ENCODE results near the gene APP. TPM values are rescaled to one million over a fixed set of nuclear protein-coding genes. Genes with fewer than 3 reads are reported as not detected.

The APP gene
- total RNA-seq, 4 donors from 2014 or later: 234 to 376 (median 343) TPM

DNA sequence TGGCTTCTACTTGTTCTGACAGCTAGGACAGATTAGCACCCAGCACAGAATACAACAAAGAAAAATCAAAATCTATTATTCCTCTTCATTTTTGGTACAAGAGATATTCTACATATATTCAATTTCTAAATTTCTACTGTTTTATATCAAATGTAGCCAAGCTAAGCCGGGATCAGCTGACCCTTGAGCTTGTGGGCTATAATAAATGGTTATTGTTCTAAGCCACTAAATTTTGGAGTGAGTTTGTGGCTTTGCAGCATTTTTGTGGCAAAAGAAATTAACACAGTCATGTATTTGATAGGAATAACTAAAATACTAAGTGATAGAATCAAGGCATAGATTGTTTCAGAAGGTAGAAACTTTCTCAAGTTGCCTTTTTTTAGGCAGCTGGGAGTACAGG is 50.7 kb downstream of the APP start:
- H3K4me1 ChIP-seq: peaks cover 83% of the 10 kb centered on the region
- DNase-seq (ENCODE audit: low spot score in 2 of 2): no peak
- TF ChIP-seq POLR2AphosphoS5 (IDR thresholded peaks at IDR 0.05) (no peak), POLR2A (IDR thresholded peaks at IDR 0.05) (no peak), EP300 (IDR thresholded peaks at IDR 0.05) (no peak)
- TF ChIP-seq, protein P1, sequence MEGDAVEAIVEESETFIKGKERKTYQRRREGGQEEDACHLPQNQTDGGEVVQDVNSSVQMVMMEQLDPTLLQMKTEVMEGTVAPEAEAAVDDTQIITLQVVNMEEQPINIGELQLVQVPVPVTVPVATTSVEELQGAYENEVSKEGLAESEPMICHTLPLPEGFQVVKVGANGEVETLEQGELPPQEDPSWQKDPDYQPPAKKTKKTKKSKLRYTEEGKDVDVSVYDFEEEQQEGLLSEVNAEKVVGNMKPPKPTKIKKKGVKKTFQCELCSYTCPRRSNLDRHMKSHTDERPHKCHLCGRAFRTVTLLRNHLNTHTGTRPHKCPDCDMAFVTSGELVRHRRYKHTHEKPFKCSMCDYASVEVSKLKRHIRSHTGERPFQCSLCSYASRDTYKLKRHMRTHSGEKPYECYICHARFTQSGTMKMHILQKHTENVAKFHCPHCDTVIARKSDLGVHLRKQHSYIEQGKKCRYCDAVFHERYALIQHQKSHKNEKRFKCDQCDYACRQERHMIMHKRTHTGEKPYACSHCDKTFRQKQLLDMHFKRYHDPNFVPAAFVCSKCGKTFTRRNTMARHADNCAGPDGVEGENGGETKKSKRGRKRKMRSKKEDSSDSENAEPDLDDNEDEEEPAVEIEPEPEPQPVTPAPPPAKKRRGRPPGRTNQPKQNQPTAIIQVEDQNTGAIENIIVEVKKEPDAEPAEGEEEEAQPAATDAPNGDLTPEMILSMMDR (IDR thresholded peaks at IDR 0.05): no peak
- no peak overlapping the region for H3K27ac ChIP-seq
- no peak overlapping the region for H3K4me3 ChIP-seq
- H3K27me3 ChIP-seq: no peaks in the 10 kb centered on the region
- no peaks in the 10 kb centered on the region for H3K9me3 ChIP-seq
- no peaks in the 10 kb centered on the region for H3K36me3 ChIP-seq
- 80% methylated on average over 1 of the region's 1 CpG for WGBS

DNA sequence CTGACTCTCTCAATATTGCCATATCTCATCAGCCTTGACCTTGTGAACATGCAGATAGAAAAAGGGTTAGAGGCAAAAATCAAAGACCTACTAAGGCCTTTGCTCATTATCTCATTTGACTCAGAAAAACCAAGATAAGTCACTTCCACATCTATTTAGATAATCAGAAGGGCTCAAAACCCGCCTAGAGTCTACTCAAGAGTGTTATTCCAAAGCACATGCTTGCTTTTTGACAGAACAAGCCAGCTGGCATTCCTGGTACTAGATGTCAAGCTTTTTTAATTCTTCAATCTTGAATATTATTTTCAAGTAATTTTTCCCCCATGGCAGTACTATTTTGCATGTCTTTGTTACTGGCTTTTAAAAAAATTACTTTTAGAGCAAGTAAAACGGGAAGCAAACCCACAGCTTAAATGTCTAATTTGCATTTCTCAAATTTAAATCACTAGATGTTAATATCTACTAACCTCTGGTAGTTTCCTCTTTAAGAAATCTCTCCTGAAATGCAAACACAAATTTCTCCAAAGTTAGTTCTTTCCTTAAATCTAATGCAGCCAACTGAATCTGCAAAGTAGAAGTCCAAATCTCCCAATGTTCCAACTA is 51.5 kb downstream of the APP start:
- Histone ChIP-seq H3K9me3 (no peaks in the 10 kb centered on the region), H3K27me3 (no peaks in the 10 kb centered on the region), H3K36me3 (no peaks in the 10 kb centered on the region), H3K27ac (no peak overlapping the region), H3K4me1 (peaks cover 76% of the 10 kb centered on the region), H3K4me3 (no peak overlapping the region)
- TF ChIP-seq, protein P1 (IDR thresholded peaks at IDR 0.05): no peak
- TF ChIP-seq EP300 (IDR thresholded peaks at IDR 0.05): no peak
- 54% methylated on average over 2 of the region's 2 CpGs for WGBS
- no peak for DNase-seq (ENCODE audit: low spot score in 2 of 2)

GRCh38 chr21:26117972-26118367 is 52.6 kb downstream of the APP start:
- WGBS: 79% methylated on average over 3 of the region's 3 CpGs
- H3K27me3 ChIP-seq: no peaks in the 10 kb centered on the region
- no peaks in the 10 kb centered on the region for H3K36me3 ChIP-seq
- H3K27ac ChIP-seq: no peak overlapping the region
- no peaks in the 10 kb centered on the region for H3K9me3 ChIP-seq
- TF ChIP-seq EP300 (IDR thresholded peaks at IDR 0.05) (no peak), POLR2A (IDR thresholded peaks at IDR 0.05) (no peak), POLR2AphosphoS5 (IDR thresholded peaks at IDR 0.05) (no peak)
- TF ChIP-seq, protein P1 (IDR thresholded peaks at IDR 0.05): no peak
- no peak for DNase-seq (ENCODE audit: low spot score in 2 of 2)
- no peak overlapping the region for H3K4me3 ChIP-seq
- H3K4me1 ChIP-seq: peaks cover 66% of the 10 kb centered on the region

GRCh38 chr21:26117324-26117971 is 53.1 kb downstream of the APP start:
- no peaks in the 10 kb centered on the region for H3K27me3 ChIP-seq
- TF ChIP-seq EP300 (IDR thresholded peaks at IDR 0.05) (no peak), POLR2AphosphoS5 (IDR thresholded peaks at IDR 0.05) (no peak), POLR2A (IDR thresholded peaks at IDR 0.05) (no peak)
- TF ChIP-seq, protein P1 (IDR thresholded peaks at IDR 0.05): no peak
- no peaks in the 10 kb centered on the region for H3K9me3 ChIP-seq
- DNase-seq (ENCODE audit: low spot score in 2 of 2): no peak
- H3K4me3 ChIP-seq: no peak overlapping the region
- no peaks in the 10 kb centered on the region for H3K36me3 ChIP-seq
- WGBS: 71% methylated on average over 5 of the region's 5 CpGs
- peak overlapping the region; percentile 76 for H3K27ac ChIP-seq
- peaks cover 62% of the 10 kb centered on the region for H3K4me1 ChIP-seq

- no peak for DNase-seq (ENCODE audit: low spot score in 2 of 2)
- H3K4me1 ChIP-seq: peaks cover 58% of the 10 kb centered on the region
Measured at GRCh38 chr21:26116456-26117011, 54.0 kb downstream of the APP start.

More at GRCh38 chr21:26116456-26117011, 54.0 kb downstream of the APP start:
- H3K9me3 ChIP-seq: no peaks in the 10 kb centered on the region
- no peak overlapping the region for H3K4me3 ChIP-seq
- H3K27me3 ChIP-seq: no peaks in the 10 kb centered on the region
- H3K27ac ChIP-seq: peak overlapping the region; percentile 76
- 29% methylated on average over 5 of the region's 5 CpGs for WGBS
- H3K36me3 ChIP-seq: no peaks in the 10 kb centered on the region
- no peak for TF ChIP-seq POLR2A (IDR thresholded peaks at IDR 0.05)
- TF ChIP-seq, protein P1 (IDR thresholded peaks at IDR 0.05): no peak
- no peak for TF ChIP-seq EP300 (IDR thresholded peaks at IDR 0.05)
- TF ChIP-seq POLR2AphosphoS5 (IDR thresholded peaks at IDR 0.05): no peak
